Prostate gland (tissue), 2 donors: ENCODE measurements around the gene FCHSD2. TPM values are rescaled to one million over a fixed set of nuclear protein-coding genes. Genes with fewer than 3 reads are reported as not detected.

Experiments
- DNase-seq: peaks from one replicate; pipeline ENCODE4 v3.0.0-alpha.2; 2019; ENCODE audit warnings: low spot score
- H3K27ac ChIP-seq, 2 donors: fragments of 200-600 bp; sonication (generic); 2 replicates each; pipeline ENCODE4 v1.5.1; 2017 to 2019
- H3K27me3 ChIP-seq: fragments of 200-600 bp; sonication (generic); replicated peaks from 2 replicates; pipeline ENCODE4 v1.5.1; 2019; ENCODE audit not compliant: insufficient read depth
- H3K36me3 ChIP-seq, 2 donors: fragments of 200-600 bp; sonication (generic); 1 replicate in 1 of 2; 2 replicates in 1 of 2; pipeline versions ENCODE4 v1.5.1 to v1.8.1; 2017 to 2019
- H3K4me1 ChIP-seq: fragments of 200-600 bp; sonication (generic); replicated peaks from 2 replicates; pipeline ENCODE4 v1.5.1; 2019
- H3K4me3 ChIP-seq, 2 donors: fragments of 200-600 bp; sonication (generic); 2 replicates each; pipeline ENCODE4 v1.5.1; 2017 to 2019
- H3K9me3 ChIP-seq: fragments of 200-600 bp; sonication (generic); 2 replicates; pipeline ENCODE4 v1.5.1; 2017
- CTCF ChIP-seq, 4 experiments: fragments of 200-600 bp in 2 of 4; fragments of 450-650 bp in 2 of 4; sonication (generic) in 2 of 4; IDR thresholded peaks; 1 replicate in 3 of 4; 2 replicates in 1 of 4; pipeline ENCODE4 v1.5.1; 2016 to 2019; ENCODE audit warnings: antibody characterized with exemption in 4 of 4, mild to moderate bottlenecking in 2 of 4, moderate library complexity in 2 of 4
- POLR2A ChIP-seq: fragments of 450-650 bp; IDR thresholded peaks from one replicate; pipeline ENCODE4 v1.6.1; 2016; ENCODE audit warnings: antibody characterized with exemption, mild to moderate bottlenecking
- POLR2AphosphoS5 ChIP-seq: sonication (generic); formaldehyde crosslinking; IDR thresholded peaks from one replicate; pipeline ENCODE4 v1.6.1; 2017; ENCODE audit warnings: antibody characterized with exemption
- WGBS: methylation state at CpG from one replicate; pipeline ENCODE4 v1.1.5; 2018; 5-methylcytosine and 5-hydroxymethylcytosine counted together
- intact Hi-C: fragments of 100-400 bp; cut with DNase I; formaldehyde crosslinking; loops from one replicate; pipeline ENCODE4 v1.14.2; 2022
- total RNA-seq, 2 donors: library from RNA; depleted of rRNA; stranded (reverse); fragments of >200 nt; gene quantifications; one replicate each; pipeline ENCODE4 v1.1.0, GENCODE V29; 2016

FCHSD2 gene
- total RNA-seq, 2 donors from 2014 or later: 9.9 to 45.3 TPM

- Histone ChIP-seq H3K36me3 (no peaks in the 10 kb centered on the region), H3K4me1 (no peaks in the 10 kb centered on the region), H3K4me3 (no peak overlapping the region), H3K27ac (peak overlapping the region in 1 of 2 donors; percentile 2), H3K9me3 (no peaks in the 10 kb centered on the region), H3K27me3 (no peaks in the 10 kb centered on the region)
- DNase-seq: peak; percentile 81
- intact Hi-C loops: loop anchor here (1.0 to 5.0 kb wide), 4 partner anchors 35 to 453 kb away; partner anchors contain the start of gene FCHSD2
- WGBS: 29% methylated on average over 15 of the region's 15 CpGs
- no peak for TF ChIP-seq POLR2A
- peak; percentile 61 to 92 (median 87) for TF ChIP-seq CTCF (IDR thresholded peaks at IDR 0.05)
- peak; percentile 69 for TF ChIP-seq POLR2AphosphoS5
Measured at GRCh38 chr11:73177778-73178539, 35.8 kb upstream of the FCHSD2 start.

- TF ChIP-seq POLR2AphosphoS5 (no peak), POLR2A (no peak)
- Histone ChIP-seq H3K9me3 (no peaks in the 10 kb centered on the region), H3K36me3 (no peaks in the 10 kb centered on the region), H3K4me1 (no peaks in the 10 kb centered on the region), H3K27me3 (no peaks in the 10 kb centered on the region), H3K4me3 (no peak overlapping the region), H3K27ac (peak overlapping the region in 1 of 2 donors; percentile 2)
- DNase-seq: no peak
- intact Hi-C loops: loop anchor here (2.0 to 5.0 kb wide), 3 partner anchors 35 to 453 kb away; partner anchors contain the start of gene FCHSD2
- WGBS: 19% methylated on average over 3 of the region's 3 CpGs
Measured at GRCh38 chr11:73177380-73177777, 35.3 kb upstream of the FCHSD2 start.

GRCh38 chr11:73176874-73177155 is 34.7 kb upstream of the FCHSD2 start:
- H3K27me3 ChIP-seq: no peaks in the 10 kb centered on the region
- H3K36me3 ChIP-seq: no peaks in the 10 kb centered on the region
- DNase-seq: no peak
- 94% methylated on average over 1 of the region's 1 CpG for WGBS
- H3K4me3 ChIP-seq: no peak overlapping the region
- no peaks in the 10 kb centered on the region for H3K4me1 ChIP-seq
- intact Hi-C loops: loop anchor here (2.0 to 5.0 kb wide), 3 partner anchors 34 to 452 kb away; partner anchors contain the start of gene FCHSD2
- H3K27ac ChIP-seq: no peak overlapping the region
- no peaks in the 10 kb centered on the region for H3K9me3 ChIP-seq
- TF ChIP-seq POLR2AphosphoS5: no peak
- TF ChIP-seq POLR2A: no peak
- TF ChIP-seq CTCF (IDR thresholded peaks at IDR 0.05): no peak

- TF ChIP-seq POLR2AphosphoS5 (no peak), CTCF (IDR thresholded peaks at IDR 0.05) (no peak), POLR2A (no peak)
- DNase-seq: no peak
Measured at GRCh38 chr11:73176145-73176873, 34.2 kb upstream of the FCHSD2 start.

GRCh38 chr11:73175551-73176144 is 33.5 kb upstream of the FCHSD2 start:
- Histone ChIP-seq H3K27ac (no peak overlapping the region), H3K9me3 (no peaks in the 10 kb centered on the region), H3K4me1 (no peaks in the 10 kb centered on the region), H3K4me3 (no peak overlapping the region), H3K36me3 (no peaks in the 10 kb centered on the region), H3K27me3 (no peaks in the 10 kb centered on the region)
- WGBS: 67% methylated on average over 5 of the region's 5 CpGs
- intact Hi-C loops: loop anchor here (2.0 to 5.0 kb wide), 3 partner anchors 33 to 451 kb away; partner anchors contain the start of gene FCHSD2
- no peak for DNase-seq
- TF ChIP-seq POLR2A (no peak), CTCF (IDR thresholded peaks at IDR 0.05) (no peak), POLR2AphosphoS5 (no peak)

More at GRCh38 chr11:73176145-73176873, 34.2 kb upstream of the FCHSD2 start:
- WGBS: 84% methylated on average over 5 of the region's 5 CpGs
- H3K27me3 ChIP-seq: no peaks in the 10 kb centered on the region
- no peaks in the 10 kb centered on the region for H3K4me1 ChIP-seq
- intact Hi-C loops: loop anchor here (2.0 to 5.0 kb wide), 3 partner anchors 34 to 452 kb away; partner anchors contain the start of gene FCHSD2
- no peaks in the 10 kb centered on the region for H3K36me3 ChIP-seq
- no peak overlapping the region for H3K4me3 ChIP-seq
- H3K9me3 ChIP-seq: no peaks in the 10 kb centered on the region
- H3K27ac ChIP-seq: no peak overlapping the region
